ENCODE data around the gene GABRA1. TPM values are rescaled to one million over a fixed set of nuclear protein-coding genes. Genes with fewer than 3 reads are reported as not detected.

Gene GABRA1
- total RNA-seq, 6 experiments from 2014 or later: not detected

GRCh38 chr5:161934486-161934885 is 86.6 kb downstream of the GABRA1 start:
- intact Hi-C loops (cut with DNase I): no loop called here
- Histone ChIP-seq H3K27me3 (no peaks in the 10 kb centered on the region), H3K4me3 (no peak overlapping the region), H3K36me3 (no peaks in the 10 kb centered on the region), H3K27ac (no peak overlapping the region), H3K4me1 (no peaks in the 10 kb centered on the region), H3K9me3 (no peaks in the 10 kb centered on the region)
- ATAC-seq: no peak
- TF ChIP-seq POLR2A (IDR thresholded peaks at IDR 0.05): no peak
- TF ChIP-seq CTCF (IDR thresholded peaks at IDR 0.05): no peak
- DNase-seq: no peak
- 33% methylated on average over 3 of the region's 3 CpGs for WGBS (ENCODE audit: insufficient coverage, low coverage, low lambda C conversion rate, missing lambda C conversion rate)

GRCh38 chr5:161944974-161945373 is 97.1 kb downstream of the GABRA1 start:
- no peak for TF ChIP-seq POLR2A (IDR thresholded peaks at IDR 0.05)
- TF ChIP-seq CTCF (IDR thresholded peaks at IDR 0.05): no peak
- Histone ChIP-seq H3K9me3 (no peaks in the 10 kb centered on the region), H3K4me3 (no peak overlapping the region), H3K27me3 (no peaks in the 10 kb centered on the region), H3K4me1 (no peaks in the 10 kb centered on the region), H3K27ac (no peak overlapping the region), H3K36me3 (no peaks in the 10 kb centered on the region)
- no peak for ATAC-seq
- DNase-seq: no peak
- intact Hi-C loops (cut with DNase I): no loop called here
- WGBS (ENCODE audit: insufficient coverage, low coverage, low lambda C conversion rate, missing lambda C conversion rate): 67% methylated on average over 1 of the region's 1 CpG

- Histone ChIP-seq H3K27me3 (no peaks in the 10 kb centered on the region), H3K4me3 (no peak overlapping the region), H3K27ac (no peak overlapping the region), H3K4me1 (no peaks in the 10 kb centered on the region), H3K9me3 (no peaks in the 10 kb centered on the region), H3K36me3 (no peaks in the 10 kb centered on the region)
- intact Hi-C loops (cut with DNase I): no loop called here
- TF ChIP-seq POLR2A (IDR thresholded peaks at IDR 0.05): no peak
- no peak for TF ChIP-seq CTCF (IDR thresholded peaks at IDR 0.05)
- DNase-seq (no peak), ATAC-seq (no peak)
- WGBS (ENCODE audit: insufficient coverage, low coverage, low lambda C conversion rate, missing lambda C conversion rate): 43% methylated on average over 4 of the region's 4 CpGs
Observed at GRCh38 chr5:161946911-161947310, 99.0 kb downstream of the GABRA1 start.

Other genes with a start within 250 kb of the GABRA1 start
- not detected for gene GABRA6, start 162.4 kb upstream of the GABRA1 start, total RNA-seq
- not detected for gene GABRG2, start 219.7 kb downstream of the GABRA1 start, total RNA-seq

Data from right lobe of liver (tissue), 6 donors.